Stimulated activated memory B cell treated with anti-CD40 and anti-IgM and Interleukin-4, amounts not matched to agents 10 μg/mL and 1 μg/mL and 100 μg/mL, for 72 hours (primary cell): Measurements from ENCODE around the gene TYSND1.
A peak's percentile ranks its signal among the peaks of the same experiment; 100 is the strongest.
"Not testable (repeated sequence)": the region's sequence is repeated elsewhere in the genome, so short reads cannot be mapped to it uniquely, and the experiment has no call there.

Source experiments
- ATAC-seq: fragments of 150-1000 bp; cut with Tn5 transposase; 2 replicates; pipeline ENCODE4 v1.10.0; 2021
- H3K27ac Mint-ChIP-seq: one replicate; pipeline ENCODE4 v1.8.0; 2022; ENCODE audit warnings: mild to moderate bottlenecking, mixed read lengths
- H3K27me3 Mint-ChIP-seq: one replicate; pipeline ENCODE4 v1.8.0; 2022; ENCODE audit warnings: mixed read lengths
- H3K36me3 Mint-ChIP-seq: one replicate; pipeline ENCODE4 v1.8.0; 2022; ENCODE audit warnings: mixed read lengths
- H3K4me1 Mint-ChIP-seq: one replicate; pipeline ENCODE4 v1.8.0; 2022; ENCODE audit warnings: mixed read lengths
- H3K4me3 Mint-ChIP-seq: one replicate; pipeline ENCODE4 v1.8.0; 2022; ENCODE audit warnings: mild to moderate bottlenecking, moderate library complexity, mixed read lengths
- H3K9me3 Mint-ChIP-seq: one replicate; pipeline ENCODE4 v1.8.0; 2022; ENCODE audit warnings: mixed read lengths

Gene TYSND1

GRCh38 chr10:70130878-70131559, 15.5 kb downstream of the TYSND1 start:
- Mint-ChIP-seq H3K9me3 (no peaks in the 10 kb centered on the region), H3K4me3 (no peak overlapping the region), H3K27ac (no peak overlapping the region), H3K36me3 (peaks cover 15% of the 10 kb centered on the region), H3K27me3 (no peaks in the 10 kb centered on the region), H3K4me1 (peaks cover 31% of the 10 kb centered on the region)
- no peak for ATAC-seq

GRCh38 chr10:70126700-70127395, 19.7 kb downstream of the TYSND1 start:
- H3K9me3 Mint-ChIP-seq: no peaks in the 10 kb centered on the region
- H3K36me3 Mint-ChIP-seq: peaks cover 10% of the 10 kb centered on the region
- ATAC-seq: no peak
- no peaks in the 10 kb centered on the region for H3K27me3 Mint-ChIP-seq
- H3K4me3 Mint-ChIP-seq: no peak overlapping the region
- peaks cover 15% of the 10 kb centered on the region for H3K4me1 Mint-ChIP-seq
- H3K27ac Mint-ChIP-seq: peak overlapping the region; percentile 35

GRCh38 chr10:70125918-70126552, 20.5 kb downstream of the TYSND1 start:
- peaks cover 9% of the 10 kb centered on the region for H3K4me1 Mint-ChIP-seq
- H3K9me3 Mint-ChIP-seq: no peaks in the 10 kb centered on the region
- H3K27me3 Mint-ChIP-seq: no peaks in the 10 kb centered on the region
- peak; percentile 27 for ATAC-seq
- peaks cover 10% of the 10 kb centered on the region for H3K36me3 Mint-ChIP-seq
- H3K4me3 Mint-ChIP-seq: no peak overlapping the region
- peak overlapping the region; percentile 35 for H3K27ac Mint-ChIP-seq

- H3K27me3 Mint-ChIP-seq: no peaks in the 10 kb centered on the region
- H3K9me3 Mint-ChIP-seq: no peaks in the 10 kb centered on the region
- no peak for ATAC-seq
- peaks cover 15% of the 10 kb centered on the region for H3K36me3 Mint-ChIP-seq
- H3K4me1 Mint-ChIP-seq: peaks cover 9% of the 10 kb centered on the region
- no peak overlapping the region for H3K27ac Mint-ChIP-seq
- no peak overlapping the region for H3K4me3 Mint-ChIP-seq
These were observed 21.6 kb downstream of the TYSND1 start for GRCh38 chr10:70124918-70125317.

GRCh38 chr10:70124415-70124814, 22.1 kb downstream of the TYSND1 start:
- Mint-ChIP-seq H3K9me3 (no peaks in the 10 kb centered on the region), H3K4me1 (peaks cover 9% of the 10 kb centered on the region)

GRCh38 chr10:70123817-70124216, 22.7 kb downstream of the TYSND1 start:
- no peaks in the 10 kb centered on the region for H3K27me3 Mint-ChIP-seq
- H3K27ac Mint-ChIP-seq: no peak overlapping the region
- peaks cover 9% of the 10 kb centered on the region for H3K4me1 Mint-ChIP-seq
- no peaks in the 10 kb centered on the region for H3K9me3 Mint-ChIP-seq
- H3K36me3 Mint-ChIP-seq: peaks cover 15% of the 10 kb centered on the region
- H3K4me3 Mint-ChIP-seq: no peak overlapping the region
- no peak for ATAC-seq

More at GRCh38 chr10:70124415-70124814, 22.1 kb downstream of the TYSND1 start:
- H3K27ac Mint-ChIP-seq: no peak overlapping the region
- ATAC-seq: no peak
- H3K36me3 Mint-ChIP-seq: peaks cover 15% of the 10 kb centered on the region
- no peak overlapping the region for H3K4me3 Mint-ChIP-seq
- H3K27me3 Mint-ChIP-seq: no peaks in the 10 kb centered on the region

GRCh38 chr10:70123166-70123565, 23.3 kb downstream of the TYSND1 start:
- H3K9me3 Mint-ChIP-seq, H3K27ac Mint-ChIP-seq, H3K4me1 Mint-ChIP-seq, H3K27me3 Mint-ChIP-seq, H3K4me3 Mint-ChIP-seq, ATAC-seq: not testable (repeated sequence)
- H3K36me3 Mint-ChIP-seq: peaks cover 15% of the 10 kb centered on the region

- Mint-ChIP-seq H3K4me3 (no peak overlapping the region), H3K9me3 (no peaks in the 10 kb centered on the region), H3K36me3 (peaks cover 15% of the 10 kb centered on the region), H3K4me1 (peaks cover 9% of the 10 kb centered on the region), H3K27ac (no peak overlapping the region), H3K27me3 (no peaks in the 10 kb centered on the region)
- no peak for ATAC-seq
These were observed 23.8 kb downstream of the TYSND1 start for GRCh38 chr10:70122742-70123141.

- Mint-ChIP-seq H3K27me3 (no peaks in the 10 kb centered on the region), H3K27ac (no peak overlapping the region), H3K4me3 (no peak overlapping the region), H3K4me1 (peaks cover 8% of the 10 kb centered on the region), H3K36me3 (peaks cover 21% of the 10 kb centered on the region), H3K9me3 (no peaks in the 10 kb centered on the region)
- no peak for ATAC-seq
These were observed 25.1 kb downstream of the TYSND1 start for GRCh38 chr10:70121281-70121949.

- ATAC-seq: no peak
- Mint-ChIP-seq H3K27ac (no peak overlapping the region), H3K27me3 (no peaks in the 10 kb centered on the region), H3K4me3 (no peak overlapping the region), H3K4me1 (peaks cover 6% of the 10 kb centered on the region), H3K36me3 (peaks cover 21% of the 10 kb centered on the region), H3K9me3 (no peaks in the 10 kb centered on the region)
These were observed 26.1 kb downstream of the TYSND1 start for GRCh38 chr10:70120417-70120816.

- no peak for ATAC-seq
- no peaks in the 10 kb centered on the region for H3K9me3 Mint-ChIP-seq
- H3K4me3 Mint-ChIP-seq: no peak overlapping the region
- H3K27me3 Mint-ChIP-seq: no peaks in the 10 kb centered on the region
- H3K27ac Mint-ChIP-seq: no peak overlapping the region
- H3K4me1 Mint-ChIP-seq: peaks cover 6% of the 10 kb centered on the region
- peaks cover 22% of the 10 kb centered on the region for H3K36me3 Mint-ChIP-seq
These were observed 26.9 kb downstream of the TYSND1 start for GRCh38 chr10:70119623-70120022.

- H3K4me1 Mint-ChIP-seq: peaks cover 6% of the 10 kb centered on the region
- H3K27ac Mint-ChIP-seq: no peak overlapping the region
- H3K4me3 Mint-ChIP-seq: no peak overlapping the region
- H3K36me3 Mint-ChIP-seq: peaks cover 26% of the 10 kb centered on the region
- no peaks in the 10 kb centered on the region for H3K9me3 Mint-ChIP-seq
- no peaks in the 10 kb centered on the region for H3K27me3 Mint-ChIP-seq
- no peak for ATAC-seq
These were observed 27.3 kb downstream of the TYSND1 start for GRCh38 chr10:70119197-70119596.

GRCh38 chr10:70118196-70118595, 28.3 kb downstream of the TYSND1 start:
- Mint-ChIP-seq H3K27ac (no peak overlapping the region), H3K4me3 (no peak overlapping the region), H3K36me3 (peaks cover 33% of the 10 kb centered on the region), H3K9me3 (no peaks in the 10 kb centered on the region), H3K27me3 (no peaks in the 10 kb centered on the region), H3K4me1 (peaks cover 6% of the 10 kb centered on the region)
- ATAC-seq: no peak

GRCh38 chr10:70117646-70118045, 28.9 kb downstream of the TYSND1 start:
- Mint-ChIP-seq H3K4me1 (peaks cover 6% of the 10 kb centered on the region), H3K4me3 (no peak overlapping the region), H3K27me3 (no peaks in the 10 kb centered on the region), H3K9me3 (no peaks in the 10 kb centered on the region), H3K27ac (no peak overlapping the region), H3K36me3 (peaks cover 36% of the 10 kb centered on the region)
- ATAC-seq: peak; percentile 19

- Mint-ChIP-seq H3K27ac (no peak overlapping the region), H3K4me3 (no peak overlapping the region), H3K9me3 (no peaks in the 10 kb centered on the region), H3K4me1 (peaks cover 6% of the 10 kb centered on the region), H3K36me3 (peaks cover 46% of the 10 kb centered on the region), H3K27me3 (no peaks in the 10 kb centered on the region)
- peak; percentile 58 for ATAC-seq
These were observed 30.4 kb downstream of the TYSND1 start for GRCh38 chr10:70115948-70116682.
